ENCODE data around the gene CSF3R.

DNA sequence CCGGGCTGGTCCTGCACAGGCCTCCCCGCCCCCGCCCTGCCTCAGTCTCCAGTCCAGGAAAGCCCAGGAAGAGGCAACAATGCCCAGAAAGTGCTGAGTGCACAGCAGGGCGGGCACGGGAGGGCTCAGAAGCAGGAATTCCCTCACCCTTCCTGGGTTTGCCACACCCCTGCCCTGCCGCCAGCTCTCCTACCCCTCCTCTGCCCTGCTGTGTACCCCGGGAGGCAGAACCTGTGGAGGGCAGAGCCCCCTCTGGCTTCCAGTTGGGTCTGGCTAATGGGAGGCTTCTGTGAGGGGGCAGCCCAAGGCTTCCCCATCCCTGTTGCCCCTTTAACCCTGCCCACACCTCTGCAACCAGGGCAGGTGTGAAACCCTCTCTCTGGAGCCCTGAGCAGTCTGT is 47.5 kb upstream of the CSF3R start:
- TF ChIP-seq GATA3 (IDR thresholded peaks at IDR 0.05; ENCODE audit: low read depth, low read length) (no peak), GATA2 (IDR thresholded peaks at IDR 0.05; ENCODE audit: low read depth, low read length) (no peak)

All from SH-SY5Y (cell line).